ENCODE measurements around the gene MAP2K3. TPM values are rescaled to one million over a fixed set of nuclear protein-coding genes. Genes with fewer than 3 reads are reported as not detected.
"Not testable (repeated sequence)": the region's sequence is repeated elsewhere in the genome, so short reads cannot be mapped to it uniquely, and the experiment has no call there.

The MAP2K3 gene
- total RNA-seq, 4 donors from 2014 or later = 3.3 to 37.0 (median 12.5) TPM

GRCh38 chr17:21302711-21303425, 18.4 kb downstream of the MAP2K3 start:
- Histone ChIP-seq H3K27ac (no peak overlapping the region), H3K4me3 (no peak overlapping the region), H3K27me3 (no peaks in the 10 kb centered on the region), H3K9me3 (no peaks in the 10 kb centered on the region), H3K4me1 (no peaks in the 10 kb centered on the region), H3K36me3 (no peaks in the 10 kb centered on the region)
- intact Hi-C loops (cut with DNase I; ENCODE audit: low total_unique reads) = no loop called here
- DNase-seq = no peak
- no peak for TF ChIP-seq POLR2A (IDR thresholded peaks at IDR 0.05)
- TF ChIP-seq CTCF (IDR thresholded peaks at IDR 0.05) = no peak

DNA sequence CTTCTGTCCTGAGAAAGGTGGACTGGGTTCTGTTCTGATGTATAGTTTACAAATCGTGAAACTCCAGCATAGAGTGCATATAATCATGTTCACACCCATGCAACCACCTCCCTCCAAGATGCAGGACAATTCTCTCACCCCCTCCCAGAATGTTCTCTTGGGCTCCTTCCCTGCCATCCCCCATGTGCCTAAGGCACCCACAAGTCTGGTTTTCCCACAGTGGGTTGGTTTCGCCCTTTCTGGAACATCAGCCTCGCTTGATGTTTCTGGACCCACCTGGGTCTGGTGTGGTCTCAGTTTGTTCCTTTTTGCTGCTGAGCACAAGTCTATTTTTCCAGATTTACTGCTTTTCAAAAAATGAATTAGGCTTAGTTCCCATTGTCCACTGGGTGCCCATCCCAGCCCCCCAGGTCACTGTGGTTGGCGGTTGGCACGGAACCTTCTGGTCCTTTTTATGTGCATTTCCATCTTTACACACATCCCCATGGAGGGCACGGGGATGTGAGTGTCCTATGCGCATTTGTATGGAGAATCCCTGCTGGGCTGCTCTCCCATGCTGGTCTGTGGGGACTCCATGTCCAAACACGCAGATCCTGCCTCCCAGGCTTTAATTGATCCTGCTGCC, 19.0 kb downstream of the MAP2K3 start:
- Histone ChIP-seq H3K9me3 (peaks cover 0 to under 1% of the 10 kb centered on the region in 2 donors), H3K27me3 (no peaks in the 10 kb centered on the region), H3K4me3 (no peak overlapping the region), H3K36me3 (no peaks in the 10 kb centered on the region), H3K4me1 (no peaks in the 10 kb centered on the region), H3K27ac (no peak overlapping the region)
- intact Hi-C loops (cut with DNase I; ENCODE audit: low total_unique reads) = no loop called here
- no peak for DNase-seq
- TF ChIP-seq CTCF (IDR thresholded peaks at IDR 0.05) (no peak), POLR2A (IDR thresholded peaks at IDR 0.05) (no peak)

- DNase-seq = peak in 1 of 2 donors; percentile 15
- intact Hi-C loops (cut with DNase I; ENCODE audit: low total_unique reads) = no loop called here
Measured at GRCh38 chr17:21304091-21304490, 19.6 kb downstream of the MAP2K3 start.

DNA sequence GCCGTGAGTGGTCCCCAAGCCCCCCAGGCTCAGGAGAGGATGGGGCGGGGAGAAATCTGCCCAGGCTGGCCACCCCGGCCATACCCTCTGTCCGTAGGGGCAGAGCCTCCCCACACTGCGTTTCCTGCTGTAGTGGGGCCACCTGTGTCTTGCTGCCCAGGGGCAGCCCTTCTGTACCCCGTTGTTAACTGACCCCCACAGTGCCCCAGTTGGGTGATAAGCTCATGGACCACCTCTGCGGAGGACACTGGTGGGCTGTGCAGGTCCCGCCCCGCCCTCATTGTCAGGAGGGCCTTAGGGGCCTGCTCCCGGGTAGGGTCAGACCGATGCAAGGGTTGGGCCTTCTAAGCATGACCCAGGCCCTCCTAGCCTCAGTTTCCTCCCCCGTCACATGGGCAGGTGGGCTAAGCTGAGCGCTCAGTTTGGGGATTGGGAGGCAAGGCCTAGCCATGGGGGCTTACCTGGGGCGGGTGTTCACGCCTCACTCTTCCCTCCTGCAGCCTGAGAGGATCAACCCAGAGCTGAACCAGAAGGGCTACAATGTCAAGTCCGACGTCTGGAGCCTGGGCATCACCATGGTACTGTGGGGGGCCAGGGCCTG, 20.1 kb downstream of the MAP2K3 start:
- intact Hi-C loops (cut with DNase I; ENCODE audit: low total_unique reads); H3K9me3 ChIP-seq; H3K4me1 ChIP-seq; H3K4me3 ChIP-seq; H3K27ac ChIP-seq; H3K27me3 ChIP-seq; H3K36me3 ChIP-seq: not testable (repeated sequence)
- peak; percentile 5 to 10 for DNase-seq

More at GRCh38 chr17:21304091-21304490, 19.6 kb downstream of the MAP2K3 start:
- Histone ChIP-seq H3K9me3 (peaks cover 0 to 4% of the 10 kb centered on the region in 2 donors), H3K4me1 (no peaks in the 10 kb centered on the region), H3K27me3 (no peaks in the 10 kb centered on the region), H3K36me3 (no peaks in the 10 kb centered on the region), H3K4me3 (no peak overlapping the region), H3K27ac (no peak overlapping the region)
- TF ChIP-seq POLR2A (IDR thresholded peaks at IDR 0.05) (no peak), CTCF (IDR thresholded peaks at IDR 0.05) (no peak)

DNA sequence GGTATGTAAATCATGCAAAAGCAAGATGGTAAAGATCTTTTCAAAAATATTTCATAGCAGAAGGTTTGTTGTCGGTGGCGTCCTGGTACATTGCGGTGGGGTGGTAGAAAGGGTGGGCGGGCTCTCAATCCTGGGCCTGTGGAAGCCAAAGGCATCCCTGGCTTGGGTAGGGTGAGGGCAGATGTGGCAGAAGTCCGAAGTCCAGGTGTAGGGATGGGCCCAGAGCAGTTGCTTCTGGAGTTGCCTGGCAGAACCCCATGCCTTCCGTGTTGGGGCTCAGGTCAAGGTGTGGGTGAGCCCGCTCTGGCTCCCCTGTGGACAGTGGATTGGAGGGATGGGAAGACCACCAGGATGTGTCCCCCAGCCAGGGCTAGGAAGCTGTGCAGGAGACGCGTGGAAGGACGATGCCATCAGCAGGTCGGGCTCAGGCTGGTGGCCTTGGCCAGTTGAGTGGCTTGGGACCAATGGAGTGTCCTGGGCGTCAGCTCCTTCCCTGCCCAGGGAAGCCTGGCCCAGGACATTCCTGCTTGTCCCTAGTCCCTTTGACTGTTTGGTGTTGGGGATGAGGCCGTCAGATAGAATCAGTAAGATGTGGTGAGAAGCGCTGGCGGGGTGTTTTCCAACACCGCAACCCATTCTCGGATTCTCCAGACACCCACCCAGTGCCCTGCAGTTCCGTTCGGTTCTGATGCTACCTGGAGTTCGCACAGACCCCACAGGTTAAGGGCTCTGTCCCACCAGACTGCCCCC, 21.1 kb downstream of the MAP2K3 start:
- peak; percentile 5 to 10 for DNase-seq
- H3K27me3 ChIP-seq, H3K9me3 ChIP-seq: not testable (repeated sequence)

DNA sequence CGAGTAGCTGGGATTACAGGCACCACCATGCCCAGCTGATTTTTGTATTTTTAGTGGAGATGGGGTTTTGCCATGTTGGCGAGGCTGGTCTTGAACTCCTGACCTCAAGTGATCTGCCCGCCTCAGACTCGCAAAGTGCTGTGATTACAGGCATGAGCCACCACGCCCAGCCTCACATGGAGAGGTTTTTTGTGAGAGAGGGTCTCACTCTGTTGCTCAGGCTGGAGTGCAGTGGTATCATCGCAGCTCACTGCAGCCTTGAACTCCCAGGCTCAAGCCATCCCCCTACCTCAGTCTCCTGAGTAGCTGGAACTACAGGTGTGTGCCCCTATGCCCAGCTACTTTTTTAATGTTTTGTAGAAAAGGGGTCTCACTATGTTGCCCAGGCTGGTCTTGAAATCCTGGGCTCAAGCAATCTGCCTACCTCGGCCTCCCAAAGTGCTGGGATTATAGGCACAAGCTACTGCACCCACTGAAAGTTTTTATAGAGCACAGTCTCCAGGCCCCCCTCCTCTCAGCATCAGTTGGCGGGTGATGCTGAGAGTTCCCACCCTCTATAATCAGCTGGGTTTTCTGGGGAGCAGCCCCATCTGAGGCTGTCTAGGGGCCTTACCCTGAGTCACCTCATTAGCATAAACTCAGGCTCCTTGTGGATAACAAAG, 22.2 kb downstream of the MAP2K3 start:
- H3K4me3 ChIP-seq; H3K27ac ChIP-seq; H3K9me3 ChIP-seq; H3K4me1 ChIP-seq; H3K36me3 ChIP-seq; intact Hi-C loops (cut with DNase I; ENCODE audit: low total_unique reads); H3K27me3 ChIP-seq: not testable (repeated sequence)
- DNase-seq = peak in 1 of 2 donors; percentile 2

More for the DNA sequence above, 21.1 kb downstream of the MAP2K3 start:
- H3K36me3 ChIP-seq; H3K4me3 ChIP-seq; H3K27ac ChIP-seq; intact Hi-C loops (cut with DNase I; ENCODE audit: low total_unique reads); H3K4me1 ChIP-seq: not testable (repeated sequence)

- H3K9me3 ChIP-seq; H3K4me3 ChIP-seq; H3K4me1 ChIP-seq; H3K27me3 ChIP-seq; H3K27ac ChIP-seq; H3K36me3 ChIP-seq; intact Hi-C loops (cut with DNase I; ENCODE audit: low total_unique reads); DNase-seq: not testable (repeated sequence)
Measured at GRCh38 chr17:21307273-21307625, 22.7 kb downstream of the MAP2K3 start.

DNA sequence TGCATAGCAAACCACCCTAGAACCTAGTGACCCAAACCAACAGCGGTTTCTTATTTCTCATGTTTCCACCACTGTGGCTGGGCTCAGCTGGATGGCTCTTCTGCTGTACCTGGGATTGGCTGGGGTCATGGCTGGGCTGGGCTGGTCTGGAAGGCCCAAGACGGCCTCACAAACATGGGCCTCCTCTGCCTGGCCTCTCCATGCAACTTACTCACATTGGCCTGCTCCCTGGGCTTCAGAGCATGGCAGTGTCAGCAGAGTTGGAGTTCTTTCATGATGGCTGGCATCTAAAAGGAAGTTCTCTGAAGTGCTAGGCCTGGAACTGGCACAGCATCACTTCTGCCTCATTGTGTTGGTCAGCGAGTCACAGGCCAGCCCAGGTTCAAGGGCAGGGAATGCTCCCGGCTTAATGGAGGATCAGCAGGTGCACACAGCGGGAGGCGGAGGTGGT, 24.4 kb downstream of the MAP2K3 start:
- H3K4me1 ChIP-seq; H3K36me3 ChIP-seq; H3K4me3 ChIP-seq; intact Hi-C loops (cut with DNase I; ENCODE audit: low total_unique reads); H3K9me3 ChIP-seq; H3K27ac ChIP-seq; H3K27me3 ChIP-seq: not testable (repeated sequence)
- peak in 1 of 2 donors; percentile 5 for DNase-seq
